NCI-H2196 treated with DMSO at 0.1 percent for 48 hours (cell line): ENCODE data around the gene MCL1.
A peak's percentile ranks its signal among the peaks of the same experiment; 100 is the strongest.
"Not testable (repeated sequence)": the region's sequence is repeated elsewhere in the genome, so short reads cannot be mapped to it uniquely, and the experiment has no call there.

Source experiments
- DNase-seq: peaks from one replicate; lab custom pipeline; 2025; ENCODE audit not compliant: unreplicated experiment; lab: John Stamatoyannopoulos, UW

Gene MCL1

GRCh38 chr1:150579110-150579944 is at the start of gene MCL1:
TSS of gene MCL1 (minus strand) at chr1:150579610. CDS start at chr1:150579530, 80 bp downstream.
- DNase-seq, result peak; percentile 88

- DNase-seq, result no peak
These were observed 49.3 kb upstream of the MCL1 start for GRCh38 chr1:150628766-150629114.

GRCh38 chr1:150627826-150628410 is 48.5 kb upstream of the MCL1 start:
- no peak for DNase-seq

GRCh38 chr1:150626150-150626549 is 46.7 kb upstream of the MCL1 start:
- DNase-seq, result no peak

- DNase-seq, result not testable (repeated sequence)
These were observed 45.1 kb upstream of the MCL1 start for GRCh38 chr1:150624546-150624945.

GRCh38 chr1:150624134-150624533 is 44.7 kb upstream of the MCL1 start:
- not testable (repeated sequence) for DNase-seq

- DNase-seq, result no peak
These were observed 43.0 kb upstream of the MCL1 start for GRCh38 chr1:150622303-150622975.

- no peak for DNase-seq
These were observed 42.3 kb upstream of the MCL1 start for GRCh38 chr1:150621497-150622302.

GRCh38 chr1:150620919-150621318 is 41.5 kb upstream of the MCL1 start:
- DNase-seq, result no peak

- DNase-seq, result peak; percentile 68
These were observed 40.4 kb upstream of the MCL1 start for GRCh38 chr1:150619576-150620509.

- DNase-seq, result no peak
These were observed 36.2 kb upstream of the MCL1 start for GRCh38 chr1:150615346-150616201.

GRCh38 chr1:150613061-150613920 is 33.9 kb upstream of the MCL1 start:
- DNase-seq, result peak; percentile 81

GRCh38 chr1:150612014-150612345 is 32.6 kb upstream of the MCL1 start:
- DNase-seq, result no peak

GRCh38 chr1:150610576-150610975 is 31.2 kb upstream of the MCL1 start:
- no peak for DNase-seq

GRCh38 chr1:150609732-150610131 is 30.3 kb upstream of the MCL1 start:
- no peak for DNase-seq

- DNase-seq, result no peak
These were observed 27.2 kb upstream of the MCL1 start for GRCh38 chr1:150606463-150607142.

GRCh38 chr1:150605451-150605731 is 26.0 kb upstream of the MCL1 start:
- DNase-seq, result not testable (repeated sequence)

GRCh38 chr1:150604226-150604588 is 24.8 kb upstream of the MCL1 start:
- no peak for DNase-seq
